HG03521 (cell line): ENCODE data around the gene TNPO3.
A peak's percentile ranks its signal among the peaks of the same experiment; 100 is the strongest.
"Not testable (repeated sequence)": the region's sequence is repeated elsewhere in the genome, so short reads cannot be mapped to it uniquely, and the experiment has no call there.

Source experiments
- ATAC-seq: cut with Tn5 transposase; IDR thresholded peaks from one replicate; pipeline ENCODE4 v1.9.1; 2021; ENCODE audit warnings: mild to moderate bottlenecking, moderate library complexity; ENCODE audit not compliant: unreplicated experiment

TNPO3 gene

DNA sequence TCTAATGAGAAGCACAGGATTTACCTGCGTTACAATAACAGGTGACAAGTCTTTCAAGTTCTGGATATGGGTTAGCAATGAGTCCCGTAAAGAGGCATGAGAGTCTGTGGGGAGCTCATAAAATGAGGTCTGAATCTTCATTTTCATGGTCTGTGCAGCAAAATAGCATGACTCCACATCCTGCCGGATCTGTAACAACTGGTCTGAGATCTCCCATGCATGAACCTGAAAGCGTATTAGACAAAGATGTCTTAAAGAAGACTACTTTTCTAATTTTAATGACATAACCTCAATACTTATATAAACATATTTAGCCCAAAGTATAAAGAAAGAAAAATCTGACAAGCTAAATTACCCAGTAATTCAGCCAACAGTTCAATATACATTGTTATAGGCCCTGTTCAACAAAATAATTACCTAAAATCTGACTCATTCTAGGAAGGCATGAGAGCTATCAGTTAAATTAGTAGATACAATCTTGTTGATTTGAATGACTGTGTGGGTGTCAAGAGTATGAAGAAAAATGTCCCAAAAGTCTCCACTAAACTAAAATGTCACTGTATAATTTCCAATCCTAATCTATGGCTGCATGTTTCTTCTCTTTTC is 36.9 kb downstream of the TNPO3 start:
- no peak for ATAC-seq

DNA sequence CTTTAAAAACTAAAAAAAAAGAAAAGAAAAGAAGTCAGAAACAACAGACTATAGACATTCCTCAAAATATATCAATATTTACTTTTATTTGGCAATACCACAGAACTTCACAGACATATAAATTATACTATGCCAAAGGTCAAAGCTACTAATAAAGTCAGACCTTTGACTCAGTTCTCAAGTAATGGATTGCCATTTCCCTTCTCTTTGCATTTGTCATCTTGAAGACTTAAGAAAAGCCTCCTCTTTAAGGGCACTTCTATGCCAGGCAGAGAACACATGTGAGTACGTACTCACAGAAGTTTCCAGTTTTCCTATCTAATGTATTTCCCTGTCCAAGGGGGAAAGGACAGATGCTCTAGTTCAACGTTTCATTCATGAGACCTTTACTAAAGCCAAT is 37.6 kb downstream of the TNPO3 start:
- ATAC-seq = no peak

DNA sequence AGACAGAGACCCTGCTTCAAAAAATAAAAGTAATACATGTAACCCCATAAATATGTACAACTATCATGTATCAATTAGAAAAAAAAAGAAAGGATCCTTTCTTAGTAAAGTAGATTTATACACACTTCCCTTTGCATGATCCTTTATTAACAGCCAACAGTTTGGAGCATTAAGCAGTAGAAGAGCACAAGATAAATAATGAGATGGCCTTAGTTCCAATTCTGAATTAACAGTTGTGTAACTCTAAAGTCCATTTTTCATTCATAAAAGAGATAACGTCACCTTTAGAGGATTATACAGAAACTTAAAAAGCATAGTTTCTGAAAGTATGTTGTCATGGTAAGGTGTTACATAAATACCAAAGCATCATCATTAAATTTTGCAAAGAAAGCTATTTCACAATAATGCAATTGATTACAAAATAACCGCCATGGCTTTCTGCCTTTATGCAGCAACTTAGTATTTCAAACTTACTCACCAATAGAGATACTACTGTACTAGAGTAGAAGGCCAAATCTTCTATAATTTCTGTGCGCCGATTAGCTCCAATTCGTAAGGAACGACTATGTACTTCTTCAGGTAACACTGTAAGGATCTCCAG is 40.3 kb downstream of the TNPO3 start:
- no peak for ATAC-seq

DNA sequence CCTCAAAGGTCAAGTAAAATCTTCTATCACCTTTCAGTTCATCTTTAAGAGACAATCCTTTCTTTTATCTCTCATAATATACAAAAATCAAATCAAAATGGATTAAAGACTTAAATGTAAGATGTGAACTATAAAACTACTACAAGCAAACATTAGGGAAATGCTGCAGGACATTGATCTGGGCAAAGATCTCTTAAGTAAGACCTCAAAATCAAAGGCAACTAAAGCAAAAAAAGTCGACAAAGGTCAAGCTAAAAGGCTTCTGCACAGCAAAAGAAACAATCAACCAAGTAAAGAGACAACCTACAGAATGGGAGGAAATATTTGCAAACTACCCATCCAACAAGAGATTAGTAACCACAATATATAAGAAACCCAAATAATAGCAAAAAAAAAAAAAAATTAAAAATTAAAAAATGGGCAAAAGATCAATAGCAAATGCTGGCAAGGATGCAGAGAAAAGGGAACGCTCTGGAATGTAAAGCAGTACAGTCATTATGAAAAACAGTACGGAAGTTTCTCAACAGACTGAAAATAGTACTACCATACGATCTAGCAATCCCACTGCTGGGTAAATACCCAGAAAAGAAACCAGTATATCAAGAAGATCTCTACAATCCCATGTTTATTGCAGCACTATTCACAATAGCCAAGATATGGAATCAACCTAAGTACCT is 41.7 kb downstream of the TNPO3 start:
- no peak for ATAC-seq

DNA sequence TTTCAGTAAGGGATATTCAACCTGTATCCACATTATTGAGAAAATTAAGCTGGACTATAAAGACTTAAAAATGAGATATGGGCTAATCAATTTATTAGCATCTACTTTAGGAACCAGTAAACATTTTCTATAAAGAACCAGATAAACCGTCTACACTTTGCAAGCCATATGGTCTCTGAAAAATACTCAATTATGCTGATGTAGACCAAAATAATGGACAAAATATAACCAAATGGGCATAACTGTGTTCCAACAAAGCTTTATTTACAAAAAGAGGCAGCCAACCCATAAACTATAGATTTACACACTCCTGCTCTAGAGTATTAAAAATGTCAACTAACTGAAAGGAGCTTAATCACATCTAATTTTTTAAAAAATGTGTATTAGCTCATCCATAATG is 42.3 kb downstream of the TNPO3 start:
- ATAC-seq = no peak

DNA sequence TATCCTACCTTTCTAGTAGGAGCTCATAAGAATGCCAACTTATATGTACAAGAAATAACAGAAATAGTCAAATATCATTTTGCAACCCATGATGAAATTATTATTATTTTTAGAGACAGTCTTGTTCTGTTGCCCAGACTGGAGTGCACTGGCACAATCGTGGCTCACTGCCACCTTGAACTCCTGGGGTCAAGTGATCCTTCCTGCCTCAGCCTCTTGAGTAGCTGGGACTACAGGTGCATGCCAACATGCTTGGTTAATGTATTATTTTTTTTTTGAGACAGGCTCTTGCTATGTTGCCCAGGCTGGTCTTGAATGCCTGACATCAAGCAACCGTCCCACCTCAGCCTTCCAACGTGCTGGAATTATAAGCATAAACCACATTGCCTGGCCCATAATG is 44.8 kb downstream of the TNPO3 start:
- no peak for ATAC-seq

DNA sequence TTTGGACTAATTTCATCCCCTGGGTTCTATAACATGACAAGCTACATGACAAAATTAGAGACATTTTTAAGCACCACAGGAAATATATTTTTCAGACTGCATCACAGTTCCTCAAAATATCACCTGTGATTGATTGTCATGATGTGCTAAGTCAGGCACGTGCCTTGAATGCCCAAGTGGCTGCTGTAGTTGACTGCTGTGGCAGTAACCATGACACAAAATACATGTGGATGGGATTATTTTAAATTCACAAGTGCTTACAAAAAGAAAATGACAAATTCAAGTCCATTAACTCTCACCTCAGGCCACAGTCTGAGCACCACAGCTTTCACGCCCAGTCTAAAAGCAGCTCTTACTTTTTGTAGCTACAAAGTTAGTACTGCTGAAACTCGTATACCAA is 45.5 kb downstream of the TNPO3 start:
- peak; percentile 64 for ATAC-seq

DNA sequence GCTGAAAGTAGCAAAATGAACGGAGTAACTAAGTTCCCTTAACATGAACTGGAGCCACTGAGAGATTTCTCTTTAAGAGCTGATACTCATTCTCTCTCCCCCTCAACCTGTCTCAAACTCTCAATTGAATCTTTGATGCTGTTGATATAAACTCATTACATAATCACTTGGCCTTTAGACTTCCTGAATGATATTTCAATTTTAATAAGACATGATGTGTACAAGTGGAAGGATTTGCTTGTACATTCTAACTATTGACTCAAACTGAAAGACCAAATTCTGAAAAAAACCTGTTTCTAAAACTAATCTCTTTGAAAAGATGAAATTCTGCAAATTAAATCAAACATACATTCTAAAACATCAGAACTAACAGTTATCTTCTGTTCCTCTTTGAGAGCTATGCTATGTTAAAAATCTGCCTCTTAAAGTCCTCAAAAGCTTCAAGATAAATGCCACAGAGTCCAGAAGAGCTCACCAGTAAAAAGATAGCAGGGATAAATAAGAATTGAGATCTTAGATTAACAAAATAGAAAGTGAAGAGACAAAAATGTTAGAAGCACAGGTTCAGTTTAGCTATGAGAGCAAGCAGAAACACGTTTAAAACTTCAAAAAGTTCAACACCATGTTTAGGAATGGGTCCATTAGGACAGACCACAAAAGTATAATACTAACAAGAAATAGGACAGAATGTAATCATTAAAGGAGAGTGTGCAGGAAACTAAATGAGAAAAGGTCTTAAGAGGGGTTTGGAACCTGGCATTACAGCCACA is 46.1 kb downstream of the TNPO3 start:
- no peak for ATAC-seq

DNA sequence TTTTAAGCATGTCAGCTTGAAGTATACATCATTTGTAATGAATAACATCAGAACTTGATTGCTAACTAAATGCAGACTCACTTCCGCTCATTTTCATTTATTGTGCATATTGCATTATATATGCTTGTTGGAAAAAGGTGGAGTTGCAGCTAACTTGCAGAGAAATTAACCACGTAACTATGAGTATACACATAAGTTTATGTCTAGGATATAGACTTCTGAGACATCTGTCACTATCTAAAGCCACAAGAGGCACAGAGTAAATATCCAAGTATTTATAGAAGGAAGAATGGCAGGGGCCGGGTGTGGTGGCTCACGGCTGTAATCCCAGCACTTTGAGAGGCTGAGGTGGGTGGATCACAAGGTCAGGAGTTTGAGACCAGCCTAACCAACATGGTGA is 47.3 kb downstream of the TNPO3 start:
- no peak for ATAC-seq

DNA sequence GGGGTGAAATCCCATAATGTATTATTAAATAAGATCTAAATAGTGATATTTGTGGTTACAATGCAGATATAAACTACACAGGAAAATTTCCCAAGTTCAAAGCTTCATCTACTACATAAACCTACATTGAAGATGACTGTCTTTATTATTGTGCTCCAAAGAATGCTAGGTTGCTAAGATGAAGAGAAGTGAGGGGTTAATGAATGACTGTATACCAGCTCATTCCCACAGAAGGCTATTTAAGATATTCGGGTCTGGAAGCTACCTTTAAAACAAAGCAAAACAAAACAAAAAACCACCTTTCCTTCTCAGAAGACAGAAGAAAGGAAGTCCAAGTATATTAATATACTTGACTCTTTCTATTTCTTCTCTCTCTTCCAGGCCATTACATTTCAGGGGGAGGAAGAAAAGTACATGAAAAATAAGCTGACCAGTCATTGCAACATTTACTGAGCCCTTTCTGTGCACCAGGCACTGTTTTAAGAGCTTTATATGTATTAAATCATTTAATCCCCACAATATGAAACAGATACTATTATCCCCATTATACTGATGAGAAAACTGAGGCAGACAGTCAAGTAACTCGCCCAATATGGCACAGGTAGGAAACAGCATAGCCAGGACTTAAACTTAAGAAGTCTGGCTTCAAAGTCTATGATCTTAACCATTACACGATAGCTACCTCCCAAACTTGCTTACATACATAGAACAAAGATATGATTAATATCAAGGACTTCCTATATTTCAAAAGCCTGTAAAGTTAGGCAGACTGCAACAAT is 48.1 kb downstream of the TNPO3 start:
- ATAC-seq = no peak

DNA sequence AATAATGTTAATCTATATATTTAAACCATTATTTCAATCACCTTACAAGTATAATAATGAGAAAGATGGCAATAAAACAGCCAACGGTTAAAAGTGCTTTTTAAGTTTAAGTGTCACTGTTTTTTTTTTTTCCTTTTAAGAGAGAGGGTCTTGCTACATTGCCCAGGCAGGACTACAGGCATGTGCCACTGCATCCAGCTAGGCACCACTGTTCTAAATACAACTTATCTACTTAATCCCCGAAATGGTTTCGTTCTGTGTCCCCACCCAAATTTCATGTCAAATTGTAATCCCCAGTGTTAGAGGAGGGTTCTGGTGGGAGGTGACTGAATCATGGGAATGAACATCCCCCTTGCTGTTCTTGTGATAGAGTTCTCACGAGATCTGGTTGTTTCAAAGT is 49.7 kb downstream of the TNPO3 start:
- no peak for ATAC-seq

DNA sequence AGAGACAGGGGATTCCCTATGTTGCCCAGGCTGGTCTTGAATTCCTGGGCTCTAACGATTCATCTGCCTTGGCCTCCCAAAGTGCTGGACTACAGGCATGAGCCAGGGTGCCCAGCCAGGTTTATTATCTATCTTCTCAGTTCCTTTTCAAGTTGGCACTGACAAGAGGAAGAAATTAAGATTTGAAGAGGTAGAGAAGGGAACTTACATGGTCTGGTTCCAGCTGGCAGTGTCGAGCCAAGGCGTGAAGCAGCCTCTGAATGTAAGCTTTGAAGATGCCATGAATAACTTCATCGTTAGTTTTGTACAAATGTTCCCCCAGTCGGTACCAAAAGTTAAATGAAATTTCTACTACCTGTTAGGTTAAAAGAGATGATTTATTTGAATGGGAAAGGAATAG is 57.7 kb downstream of the TNPO3 start:
- no peak for ATAC-seq

DNA sequence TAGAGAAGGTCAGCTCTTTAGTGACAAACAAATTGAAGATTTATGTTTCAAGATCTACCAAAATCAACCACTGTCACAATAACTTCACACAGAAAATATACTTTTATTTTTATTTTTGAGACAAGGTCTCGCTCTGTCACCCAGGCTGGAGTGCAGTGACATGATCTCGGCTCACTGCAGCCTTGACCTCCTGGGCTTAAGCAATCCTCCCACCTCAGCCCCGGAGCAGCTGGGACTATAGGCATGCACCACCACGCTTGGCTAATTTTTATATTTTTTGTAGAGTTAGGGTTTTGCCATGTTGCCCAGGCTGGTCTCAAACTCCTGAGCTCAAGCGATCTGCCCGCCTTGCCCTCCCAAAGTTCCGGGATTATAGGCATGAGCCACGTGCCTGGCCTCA is 60.4 kb downstream of the TNPO3 start:
- not testable (repeated sequence) for ATAC-seq

DNA sequence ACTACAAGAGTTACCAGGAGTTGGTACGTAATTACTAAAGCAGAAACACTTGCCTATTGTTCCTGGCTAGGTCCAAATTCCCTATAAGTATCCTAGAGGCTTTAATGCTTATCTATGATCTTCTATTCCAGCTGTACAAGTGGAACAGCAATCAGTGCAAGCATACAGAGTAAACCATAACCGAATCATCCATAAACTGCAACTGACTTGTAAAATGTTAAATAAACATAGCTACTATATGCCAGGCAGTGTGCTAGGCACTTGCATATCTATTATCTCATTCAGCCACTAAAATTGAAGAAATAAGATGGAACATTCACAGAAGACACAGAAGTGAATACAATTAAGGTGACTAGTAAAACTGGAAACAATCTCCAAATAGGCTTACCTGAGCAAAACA is 61.5 kb downstream of the TNPO3 start:
- no peak for ATAC-seq

DNA sequence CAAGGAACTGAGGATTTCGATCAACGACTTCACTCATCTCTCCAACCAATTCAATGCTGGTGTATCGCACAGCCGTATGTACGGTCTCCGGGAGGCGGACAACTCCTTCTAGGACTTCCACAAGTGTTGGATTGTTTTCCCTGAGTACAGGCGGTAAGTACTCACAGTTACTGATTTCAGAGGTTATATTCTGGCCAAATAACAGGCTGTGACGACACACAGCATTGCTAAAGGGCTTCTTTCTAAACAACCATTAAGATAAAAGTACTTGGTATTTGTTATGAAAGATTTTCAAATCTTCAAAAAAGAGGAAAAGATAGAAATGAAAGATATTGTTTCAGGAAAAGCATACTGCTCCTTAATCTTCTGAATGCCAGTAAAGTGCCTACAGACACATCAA is 65.0 kb downstream of the TNPO3 start:
- ATAC-seq = no peak

DNA sequence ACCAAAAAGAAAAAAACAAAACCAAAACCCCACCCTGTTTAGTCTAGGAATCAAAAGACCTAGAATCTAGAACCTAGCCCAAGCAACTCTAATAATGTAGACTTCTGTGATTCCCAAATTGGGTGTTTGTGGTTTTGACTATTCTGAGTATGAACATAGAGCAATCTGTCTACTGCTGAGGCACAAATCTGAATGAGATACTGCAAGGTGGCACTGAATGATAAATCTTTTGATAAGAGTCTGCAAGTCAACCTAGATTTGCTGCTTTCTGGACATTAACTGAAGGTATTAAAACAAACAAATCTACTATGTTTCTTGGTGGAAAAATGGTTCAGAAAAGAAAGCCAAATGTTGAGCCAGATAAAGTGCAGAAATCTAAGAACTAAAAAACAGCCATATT is 66.5 kb downstream of the TNPO3 start:
- no peak for ATAC-seq

DNA sequence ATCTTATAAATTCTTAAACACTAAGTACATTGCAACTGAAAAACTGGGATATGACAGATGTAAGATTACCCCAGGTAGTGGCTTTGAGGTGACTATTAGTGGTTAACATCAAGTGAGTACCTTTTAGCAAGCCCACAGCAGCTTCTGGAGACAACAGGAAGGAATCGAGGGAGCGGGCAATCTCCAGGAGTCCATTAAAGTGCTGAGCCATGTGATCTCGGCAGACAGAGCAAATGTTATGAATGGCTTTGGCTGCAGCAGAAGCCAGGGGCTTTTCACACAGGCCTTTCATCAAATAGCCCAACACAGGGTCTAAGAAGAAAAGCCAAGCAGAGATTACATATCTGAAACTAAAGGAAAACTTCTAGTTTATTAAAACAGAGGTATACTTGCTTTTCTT is 68.3 kb downstream of the TNPO3 start:
- ATAC-seq = no peak

DNA sequence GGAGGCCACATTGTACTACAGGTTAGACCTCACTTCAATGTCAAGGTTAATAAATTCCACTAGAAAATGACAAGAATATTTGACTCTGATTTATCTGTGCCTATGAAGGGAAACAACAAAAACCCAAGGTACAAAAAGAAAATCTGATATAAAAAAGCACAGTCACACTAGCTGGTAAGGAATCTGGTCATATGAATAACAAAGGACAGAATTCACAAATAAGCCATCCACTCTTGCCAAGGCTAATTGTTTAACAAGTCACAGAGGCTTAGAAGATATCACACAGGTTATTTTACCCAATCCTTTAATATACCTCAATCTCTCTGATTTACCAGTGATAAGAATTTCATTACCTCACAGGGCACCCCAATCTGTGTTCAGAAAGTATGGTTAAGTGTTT is 69.3 kb downstream of the TNPO3 start:
- ATAC-seq = no peak

DNA sequence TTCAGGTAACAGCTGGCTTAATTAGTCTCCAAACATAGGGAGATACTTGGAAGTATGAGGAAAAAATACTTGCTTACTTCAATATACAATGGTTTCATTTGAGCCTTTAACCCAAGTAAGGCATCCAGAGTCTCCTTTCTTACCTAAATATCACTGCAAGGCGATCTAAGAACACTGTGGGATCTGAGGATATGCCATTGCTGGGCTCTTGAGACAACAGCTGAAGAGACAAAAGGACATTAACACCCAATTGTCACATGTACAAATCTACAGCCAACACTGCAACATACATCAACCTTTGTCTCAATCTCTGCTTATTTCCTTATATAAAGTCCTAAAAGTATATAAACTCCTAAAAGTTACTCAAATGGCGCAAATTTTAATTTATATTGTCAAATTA is 72.8 kb downstream of the TNPO3 start:
- no peak for ATAC-seq

DNA sequence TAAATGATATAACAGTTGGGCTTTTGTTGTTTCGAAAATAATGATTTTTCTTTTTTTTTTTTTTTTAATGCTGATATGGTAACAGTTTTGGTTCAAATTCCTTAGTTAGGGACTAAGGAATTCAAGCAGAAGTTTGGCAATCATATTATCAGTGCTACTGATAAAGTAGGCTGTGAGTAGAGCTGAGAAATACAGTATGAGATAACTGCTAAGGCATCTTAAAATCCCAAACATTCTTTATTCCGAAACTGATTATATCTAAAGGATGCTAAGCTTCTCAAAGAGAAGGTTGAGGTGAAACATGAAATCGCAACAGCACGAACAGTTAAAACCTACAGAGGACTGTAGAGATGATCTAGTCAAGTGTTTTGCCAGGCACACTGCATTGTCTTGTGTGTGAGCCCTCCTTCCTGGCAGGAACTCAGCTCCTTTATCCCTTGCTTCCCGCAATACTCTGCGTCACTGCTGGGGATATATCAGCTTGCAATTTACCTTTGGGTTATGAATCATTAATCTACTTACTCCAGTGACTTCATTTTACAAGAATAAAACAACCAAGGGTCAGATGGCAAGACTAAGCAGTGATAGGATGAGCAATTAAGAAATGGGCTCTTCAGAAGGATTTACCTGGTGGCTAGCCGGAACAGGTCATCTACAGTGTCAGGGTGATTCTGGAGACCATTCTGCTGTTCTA is 80.5 kb downstream of the TNPO3 start:
- no peak for ATAC-seq

DNA sequence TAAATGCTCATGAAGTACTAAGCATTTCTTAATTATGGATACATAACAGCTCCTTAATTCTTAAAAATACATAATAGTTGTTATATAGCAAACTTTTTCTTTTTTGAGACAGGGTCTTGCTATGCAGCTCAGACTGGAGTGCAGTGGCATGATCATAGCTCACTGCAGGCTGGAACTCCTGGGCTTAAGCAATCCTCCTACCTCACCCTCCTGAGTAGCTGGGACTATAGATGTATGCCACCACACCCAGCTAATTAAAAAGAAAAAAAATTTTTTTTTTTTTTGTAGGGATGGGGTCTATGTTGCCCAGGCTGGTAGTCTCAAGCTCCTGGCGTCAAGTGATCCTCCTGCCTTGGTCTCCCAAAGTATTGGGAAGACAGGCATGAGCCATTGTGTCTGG is 86.3 kb downstream of the TNPO3 start:
- ATAC-seq = no peak
